Activated T-cell treated with anti-CD3 and anti-CD28 coated beads, Interleukin-2, amount 50 U/mL, for 48 hours (primary cell): Measurements from ENCODE around the gene EIF1AD.

ENCODE experiments used
- DNase-seq, 2 experiments: peaks; one replicate each; pipeline ENCODE4 v3.0.0-alpha.2; 2020

Gene EIF1AD

GRCh38 chr11:66002648-66003225, 780 bp upstream of the EIF1AD start:
- no peak for DNase-seq

- no peak for DNase-seq
Measured at GRCh38 chr11:65997286-65997685, 4.7 kb downstream of the EIF1AD start.

- no peak for DNase-seq
Measured at GRCh38 chr11:65992056-65992455, 9.9 kb downstream of the EIF1AD start.

- DNase-seq: peak; percentile 92 to 93
Measured at GRCh38 chr11:65988791-65989592, 13.0 kb downstream of the EIF1AD start.

- DNase-seq: no peak
Measured at GRCh38 chr11:65987336-65987735, 14.6 kb downstream of the EIF1AD start.

- DNase-seq: no peak
Measured at GRCh38 chr11:65983589-65983987, 18.4 kb downstream of the EIF1AD start.

GRCh38 chr11:65982824-65983588, 19.0 kb downstream of the EIF1AD start:
- DNase-seq: no peak

- DNase-seq: no peak
Measured at GRCh38 chr11:65981972-65982823, 19.8 kb downstream of the EIF1AD start.

- DNase-seq: no peak
Measured at GRCh38 chr11:65981101-65981740, 20.7 kb downstream of the EIF1AD start.

GRCh38 chr11:65979261-65979759, 22.6 kb downstream of the EIF1AD start:
- DNase-seq: no peak

GRCh38 chr11:65978391-65979238, 23.3 kb downstream of the EIF1AD start:
- DNase-seq: no peak

- no peak for DNase-seq
Measured at GRCh38 chr11:65977621-65978390, 24.2 kb downstream of the EIF1AD start.

- DNase-seq: no peak
Measured at GRCh38 chr11:65976216-65977176, 25.5 kb downstream of the EIF1AD start.

GRCh38 chr11:65975771-65976170, 26.2 kb downstream of the EIF1AD start:
- DNase-seq: no peak

- no peak for DNase-seq
Measured at GRCh38 chr11:65973439-65974110, 28.4 kb downstream of the EIF1AD start.

- DNase-seq: no peak
Measured at GRCh38 chr11:65972116-65972515, 29.8 kb downstream of the EIF1AD start.

- no peak for DNase-seq
Measured at GRCh38 chr11:65968600-65969482, 33.1 kb downstream of the EIF1AD start.
